WERI-Rb-1 (cell line): ENCODE results near the gene NMNAT2.

Source experiments
- DNase-seq: peaks from one replicate; pipeline ENCODE4 v3.0.0-alpha.2; 2020
- H3K27ac ChIP-seq: fragments of 250-450 bp; sonication (Bioruptor Pico); 2 replicates; pipeline ENCODE4 v1.5.1; 2020; ENCODE audit warnings: mild to moderate bottlenecking, moderate library complexity
- H3K27me3 ChIP-seq: fragments of 250-450 bp; sonication (Bioruptor Pico); 2 replicates; pipeline ENCODE4 v1.5.1; 2021; ENCODE audit warnings: mild to moderate bottlenecking, low read depth, moderate library complexity; ENCODE audit not compliant: insufficient read depth, severe bottlenecking
- H3K36me3 ChIP-seq: fragments of 250-450 bp; sonication (Bioruptor Pico); 2 replicates; pipeline ENCODE4 v1.5.1; 2020; ENCODE audit warnings: mild to moderate bottlenecking, moderate library complexity
- H3K4me3 ChIP-seq: 2 replicates; pipeline ENCODE4 v1.5.1; 2011; ENCODE audit warnings: low read depth, mild to moderate bottlenecking, control low read depth, low read length
- H3K9me3 ChIP-seq: fragments of 250-450 bp; sonication (Bioruptor Pico); 2 replicates; pipeline ENCODE4 v1.5.1; 2021; ENCODE audit warnings: mild to moderate bottlenecking, moderate library complexity; ENCODE audit not compliant: severe bottlenecking
- TF ChIP-seq, protein P1 (sequence below): IDR thresholded peaks from 2 replicates; pipeline ENCODE4 v1.5.1; 2011; ENCODE audit warnings: low read depth, mild to moderate bottlenecking, control low read depth, inconsistent platforms, low read length

Gene NMNAT2

GRCh38 chr1:183262628-183263200 lies 155.5 kb downstream of the NMNAT2 start:
- TF ChIP-seq, protein P1, sequence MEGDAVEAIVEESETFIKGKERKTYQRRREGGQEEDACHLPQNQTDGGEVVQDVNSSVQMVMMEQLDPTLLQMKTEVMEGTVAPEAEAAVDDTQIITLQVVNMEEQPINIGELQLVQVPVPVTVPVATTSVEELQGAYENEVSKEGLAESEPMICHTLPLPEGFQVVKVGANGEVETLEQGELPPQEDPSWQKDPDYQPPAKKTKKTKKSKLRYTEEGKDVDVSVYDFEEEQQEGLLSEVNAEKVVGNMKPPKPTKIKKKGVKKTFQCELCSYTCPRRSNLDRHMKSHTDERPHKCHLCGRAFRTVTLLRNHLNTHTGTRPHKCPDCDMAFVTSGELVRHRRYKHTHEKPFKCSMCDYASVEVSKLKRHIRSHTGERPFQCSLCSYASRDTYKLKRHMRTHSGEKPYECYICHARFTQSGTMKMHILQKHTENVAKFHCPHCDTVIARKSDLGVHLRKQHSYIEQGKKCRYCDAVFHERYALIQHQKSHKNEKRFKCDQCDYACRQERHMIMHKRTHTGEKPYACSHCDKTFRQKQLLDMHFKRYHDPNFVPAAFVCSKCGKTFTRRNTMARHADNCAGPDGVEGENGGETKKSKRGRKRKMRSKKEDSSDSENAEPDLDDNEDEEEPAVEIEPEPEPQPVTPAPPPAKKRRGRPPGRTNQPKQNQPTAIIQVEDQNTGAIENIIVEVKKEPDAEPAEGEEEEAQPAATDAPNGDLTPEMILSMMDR, result no peak
- Histone ChIP-seq H3K27ac (no peak overlapping the region), H3K9me3 (no peaks in the 10 kb centered on the region), H3K4me3 (no peak overlapping the region), H3K36me3 (no peaks in the 10 kb centered on the region), H3K27me3 (no peaks in the 10 kb centered on the region)
- no peak for DNase-seq

DNA sequence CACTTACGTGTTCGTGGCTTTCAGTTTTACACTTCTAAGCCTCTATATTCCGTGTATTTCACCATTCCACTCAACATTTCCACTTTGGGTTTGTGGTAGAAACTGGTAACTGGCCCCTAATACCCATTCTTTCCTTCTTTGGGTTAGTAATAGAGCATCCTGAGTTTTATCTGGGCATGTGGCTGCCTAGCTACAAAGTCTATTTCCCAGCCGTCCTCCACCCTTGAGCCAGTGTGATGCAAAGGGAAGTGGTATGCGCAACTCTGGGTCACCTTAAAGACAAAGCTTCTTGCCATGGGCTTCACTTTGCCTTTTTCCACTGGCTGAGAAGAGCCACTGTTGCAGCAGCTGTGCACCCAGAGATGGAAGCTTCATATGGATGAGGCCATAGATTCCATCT lies 158.3 kb downstream of the NMNAT2 start:
- H3K4me3 ChIP-seq, result no peak overlapping the region
- no peaks in the 10 kb centered on the region for H3K9me3 ChIP-seq
- no peaks in the 10 kb centered on the region for H3K36me3 ChIP-seq
- no peak overlapping the region for H3K27ac ChIP-seq
- no peaks in the 10 kb centered on the region for H3K27me3 ChIP-seq
- no peak for DNase-seq
- TF ChIP-seq, protein P1, result no peak

DNA sequence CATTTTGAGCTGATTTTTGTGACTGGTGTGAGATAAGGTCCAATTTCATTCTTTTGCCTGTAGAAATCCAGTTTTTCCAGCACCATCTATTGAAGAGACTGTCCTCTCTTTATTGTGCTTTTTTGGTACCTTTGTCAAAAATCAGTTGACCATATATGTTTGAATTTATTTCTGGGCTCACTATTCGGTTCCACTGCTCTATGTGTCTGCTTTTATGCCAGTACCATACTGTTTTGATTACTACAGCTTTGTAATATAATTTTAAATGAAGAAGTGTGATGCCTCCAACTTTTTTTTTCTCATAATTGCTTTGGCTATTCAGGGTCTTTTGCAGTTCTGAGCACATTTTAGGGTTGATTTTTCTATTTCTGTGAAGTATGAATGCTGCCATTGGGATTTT lies 163.1 kb downstream of the NMNAT2 start:
- TF ChIP-seq, protein P1, result no peak

GRCh38 chr1:183251959-183252450 lies 166.2 kb downstream of the NMNAT2 start:
- Histone ChIP-seq H3K36me3 (no peaks in the 10 kb centered on the region), H3K9me3 (no peaks in the 10 kb centered on the region), H3K27ac (no peak overlapping the region), H3K27me3 (no peaks in the 10 kb centered on the region), H3K4me3 (no peak overlapping the region)
- TF ChIP-seq, protein P1, result no peak
- DNase-seq, result no peak

More for the DNA sequence above, 163.1 kb downstream of the NMNAT2 start:
- no peak overlapping the region for H3K27ac ChIP-seq
- no peak for DNase-seq
- no peaks in the 10 kb centered on the region for H3K36me3 ChIP-seq
- no peaks in the 10 kb centered on the region for H3K9me3 ChIP-seq
- no peak overlapping the region for H3K4me3 ChIP-seq
- H3K27me3 ChIP-seq, result no peaks in the 10 kb centered on the region

- DNase-seq, result no peak
- Histone ChIP-seq H3K27ac (no peak overlapping the region), H3K4me3 (no peak overlapping the region), H3K36me3 (no peaks in the 10 kb centered on the region), H3K9me3 (no peaks in the 10 kb centered on the region), H3K27me3 (no peaks in the 10 kb centered on the region)
- TF ChIP-seq, protein P1, result no peak
These were observed 166.8 kb downstream of the NMNAT2 start for GRCh38 chr1:183251101-183251958.
